Uterus (tissue), 4 donors: ENCODE results near the gene N4BP3. TPM values are rescaled to one million over a fixed set of nuclear protein-coding genes. Genes with fewer than 3 reads are reported as not detected.

Experiments used
- DNase-seq, 2 donors: peaks; one replicate each; pipeline ENCODE4 v3.0.0-alpha.2; 2019 to 2020
- H3K27ac ChIP-seq, 2 donors: fragments of 200-600 bp; sonication (generic); 1 replicate in 1 of 2; 2 replicates in 1 of 2; pipeline ENCODE4 v1.5.1; 2016 to 2018
- H3K27me3 ChIP-seq, 2 donors: fragments of 200-600 bp; sonication (generic); one replicate each; pipeline ENCODE4 v1.5.1; 2018 to 2019; ENCODE audit warnings: control low read depth in 1 of 2
- H3K36me3 ChIP-seq, 2 donors: fragments of 200-600 bp; sonication (generic); one replicate each; pipeline ENCODE4 v1.5.1; 2019; ENCODE audit warnings: control low read depth in 1 of 2
- H3K4me1 ChIP-seq, 2 donors: fragments of 200-600 bp; sonication (generic); one replicate each; pipeline ENCODE4 v1.5.1; 2018 to 2019; ENCODE audit warnings: control low read depth in 1 of 2
- H3K4me3 ChIP-seq, 2 donors: fragments of 200-600 bp; sonication (generic); 1 replicate in 1 of 2; 2 replicates in 1 of 2; pipeline ENCODE4 v1.5.1; 2018 to 2019; ENCODE audit warnings: mild to moderate bottlenecking in 1 of 2
- H3K9me3 ChIP-seq, 2 donors: fragments of 200-600 bp; sonication (generic); one replicate each; pipeline ENCODE4 v1.5.1; 2019; ENCODE audit warnings: control low read depth in 1 of 2
- CTCF ChIP-seq, 4 experiments: fragments of 200-600 bp in 2 of 4; fragments of 450-650 bp in 2 of 4; sonication (generic) in 2 of 4; IDR thresholded peaks; one replicate each; pipeline ENCODE4 v1.5.1; 2016 to 2019; ENCODE audit warnings: antibody characterized with exemption in 4 of 4, mild to moderate bottlenecking in 2 of 4, moderate library complexity in 1 of 4
- POLR2A ChIP-seq, 2 donors: fragments of 450-650 bp; IDR thresholded peaks; one replicate each; pipeline ENCODE4 v1.6.1; 2016; ENCODE audit warnings: antibody characterized with exemption in 2 of 2, mild to moderate bottlenecking in 1 of 2, moderate library complexity in 1 of 2
- intact Hi-C: fragments of 100-400 bp; cut with DNase I; formaldehyde crosslinking; loops from one replicate; pipeline ENCODE4 v1.15.1; 2023; ENCODE audit warnings: low total_unique reads
- total RNA-seq, 4 donors: library from RNA; depleted of rRNA in 3 of 4; stranded (reverse); fragments of >200 nt in 3 of 4; gene quantifications; one replicate each; pipeline versions ENCODE4 v1.1.0 to v1.2.4, GENCODE V29; 2014 to 2023
- donor health status: DM: yes; HTN: yes; CAD: no.

The N4BP3 gene
- total RNA-seq, 4 donors from 2014 or later, result 0.59 to 9.6 (median 1.6) TPM

- no peak for DNase-seq
- H3K27ac ChIP-seq, result no peak overlapping the region
- H3K36me3 ChIP-seq, result no peaks in the 10 kb centered on the region
- no peak for TF ChIP-seq CTCF (IDR thresholded peaks at IDR 0.05)
- no peak for TF ChIP-seq POLR2A (IDR thresholded peaks at IDR 0.05)
- H3K9me3 ChIP-seq, result no peaks in the 10 kb centered on the region
- intact Hi-C loops, result no loop called here
- H3K27me3 ChIP-seq, result no peaks in the 10 kb centered on the region
- H3K4me1 ChIP-seq, result peaks cover 0 to 11% of the 10 kb centered on the region in 2 donors
- peak overlapping the region in 1 of 2 donors; percentile 2 for H3K4me3 ChIP-seq
Observed at GRCh38 chr5:178113841-178114324, 551 bp downstream of the N4BP3 start.

GRCh38 chr5:178114325-178115135 is 1.2 kb downstream of the N4BP3 start:
- no peak overlapping the region for H3K27ac ChIP-seq
- intact Hi-C loops, result no loop called here
- no peaks in the 10 kb centered on the region for H3K27me3 ChIP-seq

GRCh38 chr5:178115136-178115813 is 1.9 kb downstream of the N4BP3 start:
- no peaks in the 10 kb centered on the region for H3K36me3 ChIP-seq
- H3K9me3 ChIP-seq, result no peaks in the 10 kb centered on the region
- TF ChIP-seq CTCF (IDR thresholded peaks at IDR 0.05) (no peak), POLR2A (IDR thresholded peaks at IDR 0.05) (no peak)
- no peaks in the 10 kb centered on the region for H3K27me3 ChIP-seq
- H3K4me3 ChIP-seq, result no peak overlapping the region
- intact Hi-C loops, result no loop called here
- peaks cover 0 to 11% of the 10 kb centered on the region in 2 donors for H3K4me1 ChIP-seq
- DNase-seq, result no peak
- no peak overlapping the region for H3K27ac ChIP-seq

More at GRCh38 chr5:178114325-178115135, 1.2 kb downstream of the N4BP3 start:
- H3K36me3 ChIP-seq, result no peaks in the 10 kb centered on the region
- no peak for TF ChIP-seq CTCF (IDR thresholded peaks at IDR 0.05)
- TF ChIP-seq POLR2A (IDR thresholded peaks at IDR 0.05), result no peak
- no peaks in the 10 kb centered on the region for H3K9me3 ChIP-seq
- peaks cover 0 to 11% of the 10 kb centered on the region in 2 donors for H3K4me1 ChIP-seq
- H3K4me3 ChIP-seq, result no peak overlapping the region
- DNase-seq, result no peak

- intact Hi-C loops, result no loop called here
- peaks cover 0 to 11% of the 10 kb centered on the region in 2 donors for H3K4me1 ChIP-seq
- H3K36me3 ChIP-seq, result no peaks in the 10 kb centered on the region
- TF ChIP-seq CTCF (IDR thresholded peaks at IDR 0.05) (no peak), POLR2A (IDR thresholded peaks at IDR 0.05) (no peak)
- no peak for DNase-seq
- H3K9me3 ChIP-seq, result no peaks in the 10 kb centered on the region
- no peak overlapping the region for H3K27ac ChIP-seq
- no peak overlapping the region for H3K4me3 ChIP-seq
- no peaks in the 10 kb centered on the region for H3K27me3 ChIP-seq
Observed at GRCh38 chr5:178115814-178116142, 2.4 kb downstream of the N4BP3 start.
